K562 (cell line): ENCODE measurements around the gene SCN1B. TPM values are rescaled to one million over a fixed set of nuclear protein-coding genes. Genes with fewer than 3 reads are reported as not detected.

Experiments used
- ATAC-seq: fragments of 200-7000 bp; cut with Tn5 transposase; 3 replicates; pipeline ENCODE4 v1.9.1; 2020; ENCODE audit warnings: moderate library complexity
- BruUV-seq: library from RNA; stranded (reverse); fragments of 400-500 nt; replicated peaks from 2 replicates; lab custom pipeline; 2021; lab: Mats Ljungman, UMichigan
- CTCF ChIA-PET: fragments of 300-600 bp; formaldehyde crosslinking; extraction: SDS; loops from one replicate; lab custom pipeline; 2021; ENCODE audit warnings: low intra/inter-chr PET ratio; lab: Yijun Ruan, JAX
- POLR2A ChIA-PET: fragments of 300-600, 350-650 bp; sonication (Branson Sonifier 250); formaldehyde crosslinking; extraction: SDS; loops from one replicate; lab custom pipeline; 2021; ENCODE audit warnings: antibody characterized with exemption, inconsistent platforms; lab: Yijun Ruan, JAX
- DNase-seq, 4 experiments: peaks; one replicate each; pipeline versions ENCODE4 v3.0.0 to v3.0.0-alpha.2; 2011 to 2018; ENCODE audit warnings: low spot score in 3 of 4, mixed read lengths in 3 of 4; ENCODE audit errors: extremely low read depth in 1 of 4
- FAIRE-seq: peaks from 2 replicates; lab custom pipeline; 2011; peaks lifted over from hg19 to GRCh38; lab: Jason Lieb, UNC
- H2AFZ ChIP-seq: 2 replicates; pipeline ENCODE4 v1.6.0; 2011; ENCODE audit warnings: low read depth, low read length, control low read depth, inconsistent platforms
- H3K27ac ChIP-seq: fragments of 200-600 bp; 3 replicates; pipeline ENCODE4 v1.8.0; 2011; ENCODE audit warnings: low read depth, mild to moderate bottlenecking, control low read depth, inconsistent platforms, low read length, moderate library complexity, mixed read lengths; ENCODE audit errors: extremely low read depth
- H3K27me3 ChIP-seq, 2 experiments: fragments of 300-600 bp in 1 of 2; 2 replicates in 1 of 2; 3 replicates in 1 of 2; pipeline versions ENCODE4 v1.6.0 to v1.8.0; 2011; ENCODE audit warnings: inconsistent platforms in 2 of 2, low read length in 2 of 2, mild to moderate bottlenecking in 1 of 2, mixed read lengths in 1 of 2, moderate library complexity in 1 of 2; ENCODE audit not compliant: control insufficient read depth in 2 of 2, insufficient read depth in 2 of 2
- H3K36me3 ChIP-seq: fragments of 300-600 bp; 3 replicates; pipeline ENCODE4 v1.8.0; 2011; ENCODE audit warnings: mild to moderate bottlenecking, low read length, inconsistent platforms; ENCODE audit not compliant: control insufficient read depth, insufficient read depth
- H3K4me1 ChIP-seq, 2 experiments: fragments of 200-600 bp in 1 of 2; replicated peaks in 1 of 2; 2 replicates in 1 of 2; 3 replicates in 1 of 2; pipeline versions ENCODE4 v1.5.1 to v1.8.0; 2011; ENCODE audit warnings: inconsistent platforms in 2 of 2, low read length in 2 of 2, mild to moderate bottlenecking in 1 of 2, mixed read lengths in 1 of 2, moderate library complexity in 1 of 2; ENCODE audit not compliant: control insufficient read depth in 2 of 2, insufficient read depth in 2 of 2
- H3K4me2 ChIP-seq: 2 replicates; pipeline ENCODE4 v1.6.1; 2011; ENCODE audit warnings: low read length, control low read depth, inconsistent platforms, mixed read lengths; ENCODE audit not compliant: insufficient read depth
- H3K4me3 ChIP-seq: fragments of 200-600 bp; sonication (generic), shearing (Covaris generic); 2 replicates; pipeline ENCODE4 v1.5.1; 2016; ENCODE audit warnings: control low read depth, inconsistent platforms
- H3K79me2 ChIP-seq: fragments of 200-600 bp; 3 replicates; pipeline ENCODE4 v1.8.0; 2011; ENCODE audit warnings: low read length, inconsistent platforms; ENCODE audit not compliant: control insufficient read depth, insufficient read depth
- H3K9ac ChIP-seq, 2 experiments: 2 replicates each; pipeline versions ENCODE4 v1.6.0 to v1.6.1; 2011; ENCODE audit warnings: low read depth in 2 of 2, low read length in 2 of 2, control low read depth in 1 of 2, inconsistent platforms in 1 of 2, mild to moderate bottlenecking in 1 of 2, mixed read lengths in 1 of 2; ENCODE audit not compliant: insufficient read depth in 1 of 2
- H3K9me1 ChIP-seq: one replicate; pipeline ENCODE4 v1.6.0; 2011; ENCODE audit warnings: inconsistent platforms, mild to moderate bottlenecking, low read length, moderate library complexity; ENCODE audit not compliant: control insufficient read depth, insufficient read depth
- H3K9me3 ChIP-seq: replicated peaks from 2 replicates; pipeline ENCODE4 v1.5.1; 2011; ENCODE audit warnings: low read depth, low read length, inconsistent platforms; ENCODE audit not compliant: control insufficient read depth, insufficient read depth
- H4K20me1 ChIP-seq: replicated peaks from 2 replicates; pipeline ENCODE4 v1.6.1; 2011; ENCODE audit warnings: low read length, inconsistent platforms, mixed read lengths; ENCODE audit not compliant: control insufficient read depth, insufficient read depth
- ADNP ChIP-seq: fragments of 200-800 bp; sonication (Bioruptor generic); IDR thresholded peaks from 2 replicates; pipeline ENCODE4 v1.6.1; 2016; ENCODE audit warnings: missing genetic modification characterization, missing compliant biosample characterization
- BCOR ChIP-seq: fragments of 450-650 bp; IDR thresholded peaks from 2 replicates; pipeline ENCODE4 v1.6.1; 2016
- WHSC1 ChIP-seq: IDR thresholded peaks from one replicate; pipeline ENCODE4 v1.6.1; 2012; ENCODE audit warnings: low read length, control low read depth, inconsistent platforms
- ZKSCAN1 ChIP-seq: fragments of 150-350 bp; IDR thresholded peaks from 2 replicates; pipeline ENCODE4 v1.6.1; 2016; ENCODE audit warnings: low read depth, low read length
- WGBS: fragments of 100-300 bp; shearing (Covaris generic); methylation state at CpG from one replicate; pipeline ENCODE4 v1.1.6; 2016; ENCODE audit warnings: low coverage, mixed read lengths; ENCODE audit not compliant: insufficient coverage; ENCODE audit errors: missing lambda C conversion rate; 5-methylcytosine and 5-hydroxymethylcytosine counted together
- in situ Hi-C: fragments of 300-500 bp; cut with MboI; formaldehyde crosslinking; loops from 4 replicates; pipeline ENCODE4 v1.15.0; 2018; ENCODE audit warnings: inconsistent platforms, mixed read lengths
- intact Hi-C: fragments of 100-400 bp; cut with micrococcal nuclease; formaldehyde crosslinking; loops from 2 replicates; pipeline ENCODE4 v1.14.2; 2022
- polyA plus RNA-seq, 8 experiments: library from polyadenylated mRNA; depleted of rRNA in 4 of 8; stranded (reverse) in 5 of 8; unstranded in 3 of 8; fragments of >200 nt; fragmentation: Nextera tagmentation in 2 of 8; fragmentation: Illumina TruSeq in 1 of 8; extraction: Ambion mirVana in 2 of 8; extraction: Trizol in 1 of 8; gene quantifications; 2 replicates each; pipeline versions ENCODE4 v1.2.1 to v1.2.3, GENCODE V29; 2011 to 2014; ENCODE audit warnings: inconsistent platforms in 1 of 8, missing spikeins in 1 of 8
- total RNA-seq, 7 experiments: library from RNA; depleted of rRNA in 6 of 7; stranded (reverse); fragments of >200 nt in 6 of 7; fragmentation: Illumina TruSeq in 2 of 7; extraction: Trizol in 2 of 7; gene quantifications; 2 replicates each; pipeline versions ENCODE4 v1.2.1 to v1.2.3, GENCODE V29; 2011 to 2021; ENCODE audit warnings: low replicate concordance in 1 of 7
- TF ChIP-seq, protein P1 (sequence below): fragments of 250-450 bp; sonication (Bioruptor Pico); IDR thresholded peaks from 2 replicates; pipeline ENCODE4 v1.4.0; 2020

Gene SCN1B
- total and polyA plus RNA-seq, 9 of the 15 experiments (the other 6 are each of a cell fraction or from before 2014, with no cell fraction given) = 0.03 to 2.5 (median 0.91) TPM

- no peaks in the 10 kb centered on the region for H3K9me1 ChIP-seq
- no peak overlapping the region for H3K4me2 ChIP-seq
- FAIRE-seq (no peak), ATAC-seq (no peak), DNase-seq (no peak)
- H3K27ac ChIP-seq = no peak overlapping the region
- peaks cover 0 to 6% of the 10 kb centered on the region in 2 experiments; a peak in 2 of 5 replicates for H3K4me1 ChIP-seq
- H3K79me2 ChIP-seq = no peaks in the 10 kb centered on the region
- 17% methylated on average over 9 of the region's 9 CpGs for WGBS
- ChIA-PET CTCF (no interaction called here), POLR2A (interaction anchor here (0.6 kb wide), 2 partner anchors 79 to 261 kb away, joined by 3 read pairs; no protein-coding TSS in a partner anchor)
- TF ChIP-seq BCOR = peak; percentile 65; the same call in 1 of the 2 replicates
- no peak for TF ChIP-seq WHSC1
- TF ChIP-seq ADNP (tag) = 0 out of 2 replicates have a peak, but pooled peaks have one; percentile 19
- H3K4me3 ChIP-seq = no peak overlapping the region
- no peaks in the 10 kb centered on the region for H3K36me3 ChIP-seq
- H3K27me3 ChIP-seq = 0 out of 5 replicates have a peak, but pooled peaks cover 0 to 4% of the 10 kb centered on the region in 2 experiments
- intact Hi-C loops = no loop called here
- in situ Hi-C loops = no loop called here
- H2AFZ ChIP-seq = no peak overlapping the region
- no TSS peak for BruUV-seq
- no peaks in the 10 kb centered on the region for H3K9me3 ChIP-seq
- H4K20me1 ChIP-seq = no peaks in the 10 kb centered on the region
- H3K9ac ChIP-seq = no peak overlapping the region
Measured at GRCh38 chr19:35053667-35054293, 23.5 kb downstream of the SCN1B start.

DNA sequence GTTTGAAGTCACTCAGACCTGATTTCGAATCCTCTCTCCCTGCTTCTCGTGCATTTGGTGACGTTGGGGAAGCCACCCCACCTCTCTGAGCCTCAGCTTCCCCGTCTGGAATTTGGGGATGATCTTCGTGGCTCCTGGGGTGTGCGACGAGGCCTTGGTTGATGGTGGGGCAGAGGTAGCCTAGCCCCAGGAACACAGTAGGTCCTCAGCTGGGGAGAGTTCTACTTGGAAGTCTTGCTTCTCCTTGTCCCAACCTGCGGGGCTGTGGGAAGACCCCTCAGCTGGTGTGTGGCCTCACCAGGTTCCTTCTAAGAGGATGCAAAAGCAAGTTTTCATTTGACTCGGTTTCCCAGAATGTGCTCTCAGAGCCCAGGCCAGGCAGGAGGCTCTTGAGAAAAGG lies 24.4 kb downstream of the SCN1B start:
- H3K36me3 ChIP-seq = no peaks in the 10 kb centered on the region
- H3K4me3 ChIP-seq = no peak overlapping the region
- DNase-seq = no peak
- H2AFZ ChIP-seq = no peak overlapping the region
- POLR2A ChIA-PET = interaction anchor here (0.5 to 0.6 kb wide), 3 partner anchors 20 to 283 kb away, joined by 3 to 4 read pairs (median 3); no protein-coding TSS in a partner anchor
- ATAC-seq = no peak
- H3K27me3 ChIP-seq = peaks cover 2 to 8% of the 10 kb centered on the region in 2 experiments; a peak in 2 of 5 replicates
- in situ Hi-C loops = no loop called here
- H3K4me1 ChIP-seq = peaks cover 0 to 4% of the 10 kb centered on the region in 2 experiments; a peak in 2 of 5 replicates
- CTCF ChIA-PET = no interaction called here
- H3K79me2 ChIP-seq = no peaks in the 10 kb centered on the region
- no peak overlapping the region for H3K27ac ChIP-seq
- TF ChIP-seq ZKSCAN1 = peak; percentile 67; the same call in 1 of the 2 replicates
- TF ChIP-seq, protein P1, sequence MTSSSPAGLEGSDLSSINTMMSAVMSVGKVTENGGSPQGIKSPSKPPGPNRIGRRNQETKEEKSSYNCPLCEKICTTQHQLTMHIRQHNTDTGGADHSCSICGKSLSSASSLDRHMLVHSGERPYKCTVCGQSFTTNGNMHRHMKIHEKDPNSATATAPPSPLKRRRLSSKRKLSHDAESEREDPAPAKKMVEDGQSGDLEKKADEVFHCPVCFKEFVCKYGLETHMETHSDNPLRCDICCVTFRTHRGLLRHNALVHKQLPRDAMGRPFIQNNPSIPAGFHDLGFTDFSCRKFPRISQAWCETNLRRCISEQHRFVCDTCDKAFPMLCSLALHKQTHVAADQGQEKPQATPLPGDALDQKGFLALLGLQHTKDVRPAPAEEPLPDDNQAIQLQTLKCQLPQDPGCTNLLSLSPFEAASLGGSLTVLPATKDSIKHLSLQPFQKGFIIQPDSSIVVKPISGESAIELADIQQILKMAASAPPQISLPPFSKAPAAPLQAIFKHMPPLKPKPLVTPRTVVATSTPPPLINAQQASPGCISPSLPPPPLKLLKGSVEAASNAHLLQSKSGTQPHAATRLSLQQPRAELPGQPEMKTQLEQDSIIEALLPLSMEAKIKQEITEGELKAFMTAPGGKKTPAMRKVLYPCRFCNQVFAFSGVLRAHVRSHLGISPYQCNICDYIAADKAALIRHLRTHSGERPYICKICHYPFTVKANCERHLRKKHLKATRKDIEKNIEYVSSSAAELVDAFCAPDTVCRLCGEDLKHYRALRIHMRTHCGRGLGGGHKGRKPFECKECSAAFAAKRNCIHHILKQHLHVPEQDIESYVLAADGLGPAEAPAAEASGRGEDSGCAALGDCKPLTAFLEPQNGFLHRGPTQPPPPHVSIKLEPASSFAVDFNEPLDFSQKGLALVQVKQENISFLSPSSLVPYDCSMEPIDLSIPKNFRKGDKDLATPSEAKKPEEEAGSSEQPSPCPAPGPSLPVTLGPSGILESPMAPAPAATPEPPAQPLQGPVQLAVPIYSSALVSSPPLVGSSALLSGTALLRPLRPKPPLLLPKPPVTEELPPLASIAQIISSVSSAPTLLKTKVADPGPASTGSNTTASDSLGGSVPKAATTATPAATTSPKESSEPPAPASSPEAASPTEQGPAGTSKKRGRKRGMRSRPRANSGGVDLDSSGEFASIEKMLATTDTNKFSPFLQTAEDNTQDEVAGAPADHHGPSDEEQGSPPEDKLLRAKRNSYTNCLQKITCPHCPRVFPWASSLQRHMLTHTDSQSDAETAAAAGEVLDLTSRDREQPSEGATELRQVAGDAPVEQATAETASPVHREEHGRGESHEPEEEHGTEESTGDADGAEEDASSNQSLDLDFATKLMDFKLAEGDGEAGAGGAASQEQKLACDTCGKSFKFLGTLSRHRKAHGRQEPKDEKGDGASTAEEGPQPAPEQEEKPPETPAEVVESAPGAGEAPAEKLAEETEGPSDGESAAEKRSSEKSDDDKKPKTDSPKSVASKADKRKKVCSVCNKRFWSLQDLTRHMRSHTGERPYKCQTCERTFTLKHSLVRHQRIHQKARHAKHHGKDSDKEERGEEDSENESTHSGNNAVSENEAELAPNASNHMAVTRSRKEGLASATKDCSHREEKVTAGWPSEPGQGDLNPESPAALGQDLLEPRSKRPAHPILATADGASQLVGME = no peak
- TF ChIP-seq, all 486 proteins: peak for 1
- BruUV-seq = no TSS peak
- intact Hi-C loops = no loop called here
- WGBS = 15% methylated on average over 8 of the region's 9 CpGs
- no peaks in the 10 kb centered on the region for H4K20me1 ChIP-seq
- peak overlapping the region in 1 of 2 experiments; percentile 61; a peak in 1 of 4 replicates for H3K9ac ChIP-seq
- H3K9me1 ChIP-seq = no peaks in the 10 kb centered on the region
- no peak overlapping the region for H3K4me2 ChIP-seq
- FAIRE-seq = no peak
- H3K9me3 ChIP-seq = no peaks in the 10 kb centered on the region
